DMS 273 treated with DMSO at 0.1 percent for 48 hours (cell line): ENCODE data around the gene CCNL2.
"Not testable (repeated sequence)": the region's sequence is repeated elsewhere in the genome, so short reads cannot be mapped to it uniquely, and the experiment has no call there.

ENCODE experiments used
- DNase-seq: peaks from one replicate; lab custom pipeline; 2025; lab: John Stamatoyannopoulos, UW

Gene CCNL2

GRCh38 chr1:1432274-1432950, 33.3 kb upstream of the CCNL2 start:
- peak; percentile 82 for DNase-seq

DNA sequence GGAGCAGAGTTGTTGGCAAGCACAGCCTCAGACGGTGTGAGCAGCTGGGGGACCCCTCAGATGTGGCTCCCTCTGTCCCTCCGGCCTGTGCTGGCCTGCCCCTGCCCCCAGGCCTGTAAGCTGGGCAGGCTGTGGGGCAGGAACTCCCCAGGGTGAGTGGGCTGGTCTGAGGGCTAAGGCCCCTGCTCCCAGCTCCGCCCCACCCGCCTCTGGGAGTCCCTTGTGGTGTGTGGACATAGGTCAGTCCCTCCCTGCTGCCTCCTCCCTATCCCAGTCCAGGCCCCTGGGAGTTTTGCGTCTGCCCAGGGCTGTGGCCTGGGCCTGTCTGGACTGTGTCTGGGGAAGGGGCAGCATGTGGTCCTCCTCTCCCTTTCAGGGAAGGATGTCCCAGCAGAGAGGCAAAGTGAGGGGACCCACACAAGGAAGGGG, 32.7 kb upstream of the CCNL2 start:
- DNase-seq = no peak

GRCh38 chr1:1430992-1431844, 32.1 kb upstream of the CCNL2 start:
- DNase-seq = no peak

GRCh38 chr1:1430114-1430982, 31.2 kb upstream of the CCNL2 start:
- DNase-seq = peak; percentile 75

- no peak for DNase-seq
Observed at GRCh38 chr1:1429671-1430073, 30.5 kb upstream of the CCNL2 start.

DNA sequence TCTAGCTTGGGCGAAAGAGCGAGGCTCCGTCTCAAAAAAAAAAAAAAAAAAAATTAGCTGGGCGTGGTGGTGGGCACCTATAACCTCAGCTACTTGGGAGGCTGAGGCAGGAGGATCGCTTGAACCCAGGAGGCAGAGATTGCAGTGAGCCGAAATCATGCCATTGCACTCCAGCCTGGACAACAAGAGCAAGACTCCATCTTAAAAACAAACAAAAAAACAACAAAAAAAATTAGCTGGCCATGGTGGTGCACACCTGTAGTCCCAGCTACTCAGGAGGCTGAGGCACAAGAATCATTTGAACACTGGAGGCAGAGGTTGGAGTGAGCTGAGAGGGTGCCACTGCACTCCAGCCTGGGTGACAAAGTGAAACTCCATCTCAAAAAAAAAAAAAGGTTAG, 29.8 kb upstream of the CCNL2 start:
- not testable (repeated sequence) for DNase-seq

DNA sequence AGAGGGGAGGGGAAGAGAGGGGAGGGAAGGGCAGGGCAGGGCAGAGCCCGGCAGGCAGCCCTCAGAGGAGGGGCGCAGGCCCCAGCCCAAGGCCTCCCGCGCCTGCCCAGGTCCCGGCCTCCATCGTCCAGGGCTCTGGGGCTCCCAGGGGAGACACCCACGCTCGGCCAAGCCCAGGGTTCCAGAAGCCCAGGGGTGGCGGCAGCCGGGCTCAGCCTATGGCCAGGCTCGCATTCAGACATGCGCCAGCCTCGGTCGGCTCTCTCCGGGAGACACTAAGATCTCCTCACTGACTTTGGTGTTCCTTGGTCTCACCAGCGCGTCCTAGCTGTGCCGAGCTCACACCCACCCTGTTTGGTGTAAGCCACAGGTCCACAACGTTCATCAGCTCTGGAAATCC, 29.0 kb upstream of the CCNL2 start:
- DNase-seq = no peak

GRCh38 chr1:1427820-1428148, 28.6 kb upstream of the CCNL2 start:
- DNase-seq = no peak

- no peak for DNase-seq
Observed at GRCh38 chr1:1427106-1427819, 28.1 kb upstream of the CCNL2 start.

DNA sequence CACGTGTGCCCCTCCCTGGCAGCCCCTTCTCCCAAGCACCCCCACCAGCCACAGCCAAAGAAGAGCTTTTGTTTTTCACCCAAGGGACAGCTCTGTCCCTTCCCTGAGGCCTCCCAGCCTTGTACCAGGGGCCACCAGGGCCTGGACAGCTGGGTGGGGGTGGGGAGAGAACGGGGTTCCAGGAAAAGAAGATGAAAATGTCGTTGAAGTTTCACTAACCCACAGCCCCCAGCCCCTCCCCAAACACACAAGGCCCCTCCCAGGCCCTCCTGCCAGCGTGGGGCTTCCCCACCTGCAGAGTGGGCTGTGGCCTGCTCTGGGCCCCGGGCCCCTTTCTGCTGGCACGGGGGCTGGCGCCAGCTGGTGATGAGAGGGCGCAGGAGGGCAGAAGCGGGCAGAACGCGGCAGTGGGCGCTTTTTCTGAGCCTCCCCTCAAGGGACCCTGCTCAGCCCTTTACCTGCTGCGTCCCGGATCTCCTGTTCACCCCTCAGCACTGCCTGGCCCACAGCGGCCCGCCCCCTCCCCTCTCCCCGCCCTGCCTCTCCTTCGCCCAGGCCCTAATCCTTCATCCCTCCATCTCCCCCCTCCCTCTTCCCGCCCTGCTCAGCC, 27.5 kb upstream of the CCNL2 start:
- no peak for DNase-seq

DNA sequence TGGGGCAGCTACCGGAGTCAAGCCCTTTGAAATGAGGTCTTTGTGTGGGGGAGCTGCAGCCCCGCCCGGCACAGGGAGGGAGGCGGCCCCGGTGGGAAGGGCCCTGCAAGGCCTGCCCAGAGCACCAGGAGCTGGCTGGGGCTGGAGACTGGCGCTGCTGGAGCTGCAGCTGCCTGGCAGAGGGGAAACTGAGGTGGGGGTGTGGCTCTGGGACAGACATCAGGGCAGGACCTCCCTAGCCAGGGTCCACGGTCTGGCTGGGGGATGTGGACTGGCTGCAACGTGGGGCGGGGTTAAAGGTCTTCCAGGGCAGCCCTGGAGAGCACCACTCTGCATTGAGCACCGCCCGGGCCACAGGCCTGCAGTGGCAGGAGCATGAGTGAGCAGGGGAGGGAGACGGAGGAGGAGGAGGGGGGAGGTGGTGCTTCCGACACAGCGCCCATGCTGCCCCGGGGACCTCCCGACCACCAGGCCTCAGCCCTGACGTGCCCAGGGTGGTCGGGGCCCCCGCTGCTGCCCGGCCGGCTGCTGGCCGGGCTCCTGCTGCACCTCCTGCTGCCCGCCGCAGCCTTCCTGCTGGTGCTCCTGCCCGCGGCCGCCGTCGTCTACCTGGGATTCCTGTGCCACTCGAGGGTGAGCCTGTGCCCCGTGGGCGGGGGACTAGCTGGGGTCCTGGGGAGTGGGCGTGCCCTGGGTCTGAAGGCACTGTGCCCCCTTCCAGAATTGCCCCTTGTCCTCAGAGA, 26.8 kb upstream of the CCNL2 start:
- DNase-seq = no peak

DNA sequence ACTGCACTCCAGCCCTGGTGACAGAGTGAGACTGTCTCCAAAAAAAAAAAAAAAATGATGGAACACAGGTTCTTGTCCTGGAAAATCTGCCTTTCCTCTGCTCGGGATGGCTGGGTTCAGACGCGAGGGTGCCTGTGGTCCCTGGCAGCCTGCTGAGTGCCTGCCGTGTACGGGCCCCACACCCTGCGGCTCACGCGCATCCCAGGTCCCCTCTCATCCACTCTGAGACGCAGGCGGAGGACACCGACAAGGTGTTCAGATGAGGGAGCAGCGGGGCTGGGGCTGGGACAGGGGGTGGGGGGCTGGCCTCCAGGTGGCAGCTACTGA, 26.3 kb upstream of the CCNL2 start:
- no peak for DNase-seq

GRCh38 chr1:1424707-1425106, 25.6 kb upstream of the CCNL2 start:
- DNase-seq = no peak

GRCh38 chr1:1423245-1423597, 24.1 kb upstream of the CCNL2 start:
- no peak for DNase-seq

DNA sequence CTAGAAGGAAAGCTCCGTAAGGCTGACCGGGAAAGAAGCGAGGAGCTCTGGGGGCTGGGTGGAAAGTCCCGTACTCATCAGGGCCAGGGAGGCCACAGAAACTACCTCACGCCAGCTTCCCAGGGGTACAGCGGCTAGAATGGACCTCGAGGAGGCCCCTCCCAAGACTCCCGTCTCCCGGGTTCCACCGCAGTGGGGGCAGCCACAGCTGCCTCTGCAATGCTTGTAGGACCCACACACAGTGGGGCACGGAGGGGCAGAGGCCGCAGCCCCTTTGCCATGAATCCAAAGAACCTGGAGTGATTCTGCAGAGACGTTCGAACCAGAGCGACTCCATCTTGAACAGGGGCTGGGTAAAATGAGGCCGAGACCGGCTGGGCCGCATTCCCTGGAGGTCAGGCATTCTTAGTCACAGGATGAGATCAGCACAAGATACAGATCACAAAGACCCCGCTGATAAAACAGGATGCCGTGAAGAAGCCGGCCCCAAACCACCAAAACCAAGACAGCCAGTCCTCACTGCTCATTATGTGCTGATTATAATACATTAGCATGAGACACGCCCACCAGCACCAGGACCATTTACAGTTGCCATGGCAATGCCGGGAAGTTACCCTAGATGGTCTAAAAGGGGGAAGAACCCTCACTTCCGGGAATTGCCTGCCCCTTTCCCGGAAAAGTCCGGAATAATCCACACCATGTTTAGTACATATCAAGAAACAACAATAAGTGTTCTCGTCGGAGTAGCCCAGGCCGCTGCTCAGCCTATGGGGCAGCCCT, 23.5 kb upstream of the CCNL2 start:
- DNase-seq = no peak

- no peak for DNase-seq
Observed at GRCh38 chr1:1421907-1422464, 22.9 kb upstream of the CCNL2 start.

DNA sequence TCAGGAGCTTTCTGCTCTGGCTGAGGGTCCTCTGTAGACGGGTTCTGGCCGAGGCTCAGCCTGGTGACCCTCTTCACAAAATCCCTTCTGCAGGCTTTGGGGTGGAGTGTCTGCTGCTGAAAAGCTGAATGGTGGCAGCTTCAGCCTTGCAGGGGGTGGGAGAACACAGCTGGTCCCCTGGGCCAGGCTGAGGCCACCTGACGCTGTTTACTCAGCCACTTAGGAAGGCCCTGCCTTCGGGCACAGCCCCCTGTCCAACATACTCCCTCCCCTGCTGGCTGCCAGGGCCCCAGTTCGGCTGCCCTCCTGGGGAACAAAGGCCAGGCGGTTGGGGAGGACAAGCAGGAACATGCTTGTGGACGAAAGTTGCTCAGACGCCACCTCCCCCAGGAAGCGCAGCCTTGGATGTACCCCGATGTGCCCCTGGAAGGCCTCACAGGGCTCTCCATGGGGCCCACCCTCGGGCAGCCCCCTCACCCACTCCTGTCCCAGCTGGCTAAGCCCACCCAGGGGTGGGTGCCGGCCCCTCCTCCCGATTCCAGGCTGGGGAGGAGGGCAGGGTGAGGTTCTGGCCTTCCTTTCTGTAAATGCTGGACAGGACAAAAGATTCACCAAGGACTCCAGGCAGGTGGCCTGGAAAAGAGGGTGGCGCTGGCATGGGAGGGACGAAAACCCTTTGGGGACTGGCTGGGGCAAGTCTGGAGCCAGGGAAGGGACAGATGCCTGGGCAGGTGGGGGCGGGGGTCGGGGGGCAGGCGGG, 22.2 kb upstream of the CCNL2 start, which contains the start of gene ANKRD65:
ANKRD65 (minus strand) TSS at position 130 of the 760 bp plus-strand sequence. CDS start 271 bp downstream, outside the sequence.
- peak; percentile 39 for DNase-seq

GRCh38 chr1:1420654-1421141, 21.6 kb upstream of the CCNL2 start:
- DNase-seq = no peak
